Brain microvascular endothelial cell (primary cell): Measurements from ENCODE around the gene IGFALS.

Experiments used
- DNase-seq: peaks from one replicate; pipeline ENCODE4 v3.0.0-alpha.2; 2020
- H3K27ac ChIP-seq: fragments of 250-450 bp; sonication (Bioruptor Pico); 2 replicates; pipeline ENCODE4 v1.5.1; 2020; ENCODE audit warnings: mild to moderate bottlenecking, moderate library complexity
- H3K27me3 ChIP-seq: fragments of 250-450 bp; sonication (Bioruptor Pico); replicated peaks from 2 replicates; pipeline ENCODE4 v1.5.1; 2020; ENCODE audit warnings: mild to moderate bottlenecking
- H3K36me3 ChIP-seq: fragments of 250-450 bp; sonication (Bioruptor Pico); replicated peaks from 2 replicates; pipeline ENCODE4 v1.5.1; 2020; ENCODE audit warnings: mild to moderate bottlenecking
- H3K4me3 ChIP-seq: 2 replicates; pipeline ENCODE4 v1.5.1; 2011; ENCODE audit warnings: low read depth, mild to moderate bottlenecking, control low read depth, low read length, moderate library complexity
- in situ Hi-C: cut with HindIII; loops from 2 replicates; pipeline ENCODE4 v1.10.0; 2017; ENCODE audit warnings: low sequenced_read_pairs, low pct_ligation_motif_present
- TF ChIP-seq, protein P1 (sequence below): IDR thresholded peaks from 2 replicates; pipeline ENCODE4 v1.5.1; 2011; ENCODE audit warnings: low read depth, mild to moderate bottlenecking, moderate library complexity, low read length, control low read depth, inconsistent platforms; ENCODE audit errors: missing control alignments

IGFALS gene

GRCh38 chr16:1749152-1750117 lies 44.1 kb downstream of the IGFALS start:
- TF ChIP-seq, protein P1, sequence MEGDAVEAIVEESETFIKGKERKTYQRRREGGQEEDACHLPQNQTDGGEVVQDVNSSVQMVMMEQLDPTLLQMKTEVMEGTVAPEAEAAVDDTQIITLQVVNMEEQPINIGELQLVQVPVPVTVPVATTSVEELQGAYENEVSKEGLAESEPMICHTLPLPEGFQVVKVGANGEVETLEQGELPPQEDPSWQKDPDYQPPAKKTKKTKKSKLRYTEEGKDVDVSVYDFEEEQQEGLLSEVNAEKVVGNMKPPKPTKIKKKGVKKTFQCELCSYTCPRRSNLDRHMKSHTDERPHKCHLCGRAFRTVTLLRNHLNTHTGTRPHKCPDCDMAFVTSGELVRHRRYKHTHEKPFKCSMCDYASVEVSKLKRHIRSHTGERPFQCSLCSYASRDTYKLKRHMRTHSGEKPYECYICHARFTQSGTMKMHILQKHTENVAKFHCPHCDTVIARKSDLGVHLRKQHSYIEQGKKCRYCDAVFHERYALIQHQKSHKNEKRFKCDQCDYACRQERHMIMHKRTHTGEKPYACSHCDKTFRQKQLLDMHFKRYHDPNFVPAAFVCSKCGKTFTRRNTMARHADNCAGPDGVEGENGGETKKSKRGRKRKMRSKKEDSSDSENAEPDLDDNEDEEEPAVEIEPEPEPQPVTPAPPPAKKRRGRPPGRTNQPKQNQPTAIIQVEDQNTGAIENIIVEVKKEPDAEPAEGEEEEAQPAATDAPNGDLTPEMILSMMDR = no peak
- H3K36me3 ChIP-seq = peaks cover 41% of the 10 kb centered on the region
- in situ Hi-C loops = no loop called here
- H3K27me3 ChIP-seq = no peaks in the 10 kb centered on the region
- H3K27ac ChIP-seq = no peak overlapping the region
- no peak overlapping the region for H3K4me3 ChIP-seq
- no peak for DNase-seq

- DNase-seq = no peak
- no peaks in the 10 kb centered on the region for H3K27me3 ChIP-seq
- peaks cover 52% of the 10 kb centered on the region for H3K36me3 ChIP-seq
- H3K27ac ChIP-seq = no peak overlapping the region
- TF ChIP-seq, protein P1 = no peak
- in situ Hi-C loops = no loop called here
- no peak overlapping the region for H3K4me3 ChIP-seq
These were observed 45.6 kb downstream of the IGFALS start for GRCh38 chr16:1747934-1748333.

- Histone ChIP-seq H3K4me3 (no peak overlapping the region), H3K27ac (peak overlapping the region; percentile 94), H3K36me3 (peaks cover 49% of the 10 kb centered on the region), H3K27me3 (no peaks in the 10 kb centered on the region)
- TF ChIP-seq, protein P1 = no peak
- DNase-seq = no peak
- in situ Hi-C loops = no loop called here
These were observed 46.8 kb downstream of the IGFALS start for GRCh38 chr16:1746693-1747195.

DNA sequence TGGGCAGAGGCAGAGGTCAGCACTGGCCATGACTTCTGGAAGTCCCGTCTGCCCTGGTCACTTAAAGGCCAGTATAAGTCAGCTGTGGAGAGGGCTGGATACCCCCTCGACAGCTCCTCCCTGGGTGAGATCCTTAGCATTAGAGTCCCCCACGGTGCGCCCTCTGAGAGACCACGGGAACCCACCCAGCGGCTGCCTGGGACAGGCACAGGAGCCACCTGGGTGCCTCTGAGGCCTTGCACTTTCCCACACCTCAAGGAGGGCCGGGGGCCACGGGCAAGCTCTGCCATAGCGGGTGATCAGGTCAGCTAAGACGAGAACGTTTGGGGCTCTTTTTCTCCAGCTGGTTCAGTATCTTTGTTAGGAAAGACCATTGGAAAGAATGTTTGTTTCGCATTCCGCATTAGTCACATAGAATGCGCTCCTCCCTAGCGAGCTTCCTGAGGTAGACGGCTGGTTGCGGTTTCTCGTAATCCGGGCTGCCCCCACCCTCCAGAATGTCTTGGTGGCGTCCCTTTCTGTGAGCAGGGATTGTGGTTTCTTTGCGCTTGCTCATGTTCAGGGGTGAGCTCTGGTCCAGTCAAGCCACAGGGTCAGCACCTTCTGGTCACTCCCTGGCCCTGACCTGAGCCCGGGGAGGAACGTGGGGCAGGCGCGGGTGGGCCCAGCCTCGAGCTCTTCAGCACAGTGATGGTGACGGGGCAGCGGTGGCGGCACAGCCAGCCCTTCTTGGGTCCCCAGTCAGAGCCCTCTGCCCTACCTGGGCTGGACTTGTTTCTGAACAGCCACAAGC lies 47.4 kb downstream of the IGFALS start:
- Histone ChIP-seq H3K36me3 (peaks cover 44% of the 10 kb centered on the region), H3K27me3 (no peaks in the 10 kb centered on the region), H3K27ac (peak overlapping the region; percentile 94), H3K4me3 (peak overlapping the region; percentile 15)
- TF ChIP-seq, protein P1 = no peak
- DNase-seq = peak; percentile 93
- in situ Hi-C loops = no loop called here

GRCh38 chr16:1745181-1745899 lies 48.2 kb downstream of the IGFALS start:
- DNase-seq = peak; percentile 55
- Histone ChIP-seq H3K36me3 (peaks cover 47% of the 10 kb centered on the region), H3K27ac (peak overlapping the region; percentile 94), H3K27me3 (no peaks in the 10 kb centered on the region), H3K4me3 (peak overlapping the region; percentile 15)
- TF ChIP-seq, protein P1 = no peak
- in situ Hi-C loops = no loop called here
